Fibroblast of the aortic adventitia (primary cell): Measurements from ENCODE around the gene DSEL. TPM values are rescaled to one million over a fixed set of nuclear protein-coding genes. Genes with fewer than 3 reads are reported as not detected.

Source experiments
- DNase-seq: peaks from one replicate; pipeline ENCODE4 v3.0.0-alpha.2; 2010; ENCODE audit warnings: low read depth
- H3K4me3 ChIP-seq: 2 replicates; pipeline ENCODE4 v1.5.1; 2011; ENCODE audit warnings: low read depth, mild to moderate bottlenecking, control low read depth, low read length, moderate library complexity
- CTCF ChIP-seq: IDR thresholded peaks from 2 replicates; pipeline ENCODE4 v1.5.1; 2011; ENCODE audit warnings: mild to moderate bottlenecking, low read length, control low read depth, inconsistent platforms; ENCODE audit not compliant: insufficient read depth
- total RNA-seq: library from RNA; depleted of rRNA; stranded (reverse); fragments of >200 nt; gene quantifications from 2 replicates; pipeline ENCODE4 v1.2.3, GENCODE V29; 2012; ENCODE audit warnings: low replicate concordance

DSEL gene
- total RNA-seq, 1 donor: 108 TPM

DNA sequence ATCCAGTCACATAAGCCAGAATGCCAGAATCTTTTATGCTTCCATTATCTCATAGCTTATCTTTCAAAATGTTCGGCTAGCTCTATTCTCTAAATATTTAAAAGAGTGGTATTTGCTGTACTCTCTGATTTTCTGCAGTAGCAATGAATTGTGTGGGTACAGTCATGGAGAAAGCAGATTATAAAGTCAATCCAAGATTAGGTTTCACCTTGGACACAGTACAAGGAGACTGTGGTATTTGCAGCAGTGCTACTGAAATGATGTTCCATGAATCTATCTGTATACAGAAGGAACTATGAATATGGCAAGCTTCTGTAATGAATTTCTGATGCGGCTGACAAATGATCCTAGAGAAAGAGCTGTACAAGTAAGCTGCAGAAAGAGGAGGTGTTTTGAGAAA, 15.4 kb upstream of the DSEL start:
- TF ChIP-seq CTCF: no peak
- no peak for DNase-seq
- H3K4me3 ChIP-seq: no peak overlapping the region

DNA sequence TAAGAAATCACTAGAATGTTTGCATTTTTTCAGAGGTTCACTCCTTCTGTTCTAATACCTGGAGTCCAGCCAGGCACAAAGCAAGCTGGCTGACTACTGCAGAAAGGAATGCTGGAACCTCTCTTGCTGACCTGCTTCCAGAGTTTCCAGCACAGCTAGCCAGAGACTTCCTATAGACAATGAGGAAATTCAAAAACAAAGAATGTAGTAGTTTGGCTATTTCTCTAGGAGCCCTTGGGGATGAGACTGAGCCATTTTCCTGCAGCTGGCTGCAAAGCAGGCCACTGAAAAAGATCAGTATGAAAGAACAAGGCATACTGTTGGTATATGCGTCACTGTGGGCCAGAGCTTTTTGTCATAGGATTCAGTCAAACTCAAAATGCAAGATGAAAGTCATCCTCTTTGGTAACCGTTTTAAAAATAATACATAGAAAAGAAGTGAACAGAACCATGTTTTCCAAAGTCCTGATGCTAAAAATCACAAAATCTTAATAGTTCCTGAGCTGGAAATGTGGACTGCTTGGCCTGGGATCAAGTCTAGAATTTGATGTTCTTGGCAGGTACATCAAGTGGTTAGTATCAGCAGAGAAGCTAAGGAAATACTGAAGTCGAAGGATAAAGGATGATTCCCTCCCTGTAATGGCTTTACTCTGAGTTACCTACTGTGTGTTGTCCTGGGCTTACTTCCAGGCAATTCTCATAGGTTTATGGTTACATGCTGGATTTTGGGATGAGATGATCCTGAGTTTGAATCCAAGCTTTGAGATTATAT, 9.0 kb upstream of the DSEL start:
- TF ChIP-seq CTCF: no peak
- H3K4me3 ChIP-seq: no peak overlapping the region
- peak; percentile 99 for DNase-seq

GRCh38 chr18:67520351-67520921, 3.9 kb upstream of the DSEL start:
- no peak for TF ChIP-seq CTCF
- peak; percentile 86 for DNase-seq
- H3K4me3 ChIP-seq: no peak overlapping the region

GRCh38 chr18:67519592-67519991, 3.1 kb upstream of the DSEL start:
- no peak overlapping the region for H3K4me3 ChIP-seq
- no peak for TF ChIP-seq CTCF
- peak; percentile 82 for DNase-seq

DNA sequence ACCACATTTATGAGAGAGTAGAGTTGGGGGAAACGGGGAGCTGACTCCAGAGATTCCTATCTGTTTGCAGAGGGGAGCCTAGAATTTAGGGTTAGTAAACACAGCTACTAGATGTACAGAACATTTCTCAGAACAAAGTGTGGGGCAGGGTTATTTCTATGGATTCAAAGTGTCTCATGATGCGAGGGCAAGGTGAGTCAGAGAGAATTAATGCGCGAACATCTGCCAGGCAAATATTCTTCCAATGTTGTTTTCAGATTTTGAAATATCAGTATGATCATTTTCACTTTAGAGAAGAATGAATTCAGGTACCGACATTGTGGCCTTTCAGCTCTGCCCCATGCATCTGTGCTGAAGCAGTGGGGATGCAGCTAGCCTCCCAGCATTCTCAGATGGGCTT, 2.0 kb upstream of the DSEL start:
- no peak overlapping the region for H3K4me3 ChIP-seq
- TF ChIP-seq CTCF: no peak
- DNase-seq: no peak

DNA sequence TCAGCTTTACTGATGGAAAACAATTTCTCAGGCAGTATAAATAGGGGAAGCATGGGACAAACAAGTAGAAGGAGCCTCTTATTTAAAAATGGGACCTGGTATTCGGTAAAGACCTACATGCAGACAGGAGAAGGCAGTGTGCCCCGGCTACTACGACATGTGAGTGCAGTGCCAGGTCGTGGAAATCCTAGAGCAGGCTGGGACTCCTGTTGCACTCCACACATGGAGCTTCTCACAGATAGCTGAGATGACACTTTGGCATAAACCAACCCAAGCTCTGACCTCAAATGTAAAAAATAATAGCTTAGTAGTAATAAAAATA, 885 bp upstream of the DSEL start:
- H3K4me3 ChIP-seq: peak overlapping the region; percentile 68
- TF ChIP-seq CTCF: no peak
- no peak for DNase-seq
